H54 (cell line): ENCODE data around the gene STIM1.
"Not testable (repeated sequence)": the region's sequence is repeated elsewhere in the genome, so short reads cannot be mapped to it uniquely, and the experiment has no call there.

Experiments used
- DNase-seq: peaks from one replicate; pipeline ENCODE4 v3.0.0; 2011; ENCODE audit warnings: low spot score, mixed read lengths; ENCODE audit not compliant: insufficient read length
- FAIRE-seq: peaks from 3 replicates; lab custom pipeline; 2011; peaks lifted over from hg19 to GRCh38; lab: Jason Lieb, UNC
- POLR2A ChIP-seq: IDR thresholded peaks from 2 replicates; pipeline ENCODE4 v1.6.1; 2011; ENCODE audit warnings: low read depth, mild to moderate bottlenecking, low read length

Gene STIM1

DNA sequence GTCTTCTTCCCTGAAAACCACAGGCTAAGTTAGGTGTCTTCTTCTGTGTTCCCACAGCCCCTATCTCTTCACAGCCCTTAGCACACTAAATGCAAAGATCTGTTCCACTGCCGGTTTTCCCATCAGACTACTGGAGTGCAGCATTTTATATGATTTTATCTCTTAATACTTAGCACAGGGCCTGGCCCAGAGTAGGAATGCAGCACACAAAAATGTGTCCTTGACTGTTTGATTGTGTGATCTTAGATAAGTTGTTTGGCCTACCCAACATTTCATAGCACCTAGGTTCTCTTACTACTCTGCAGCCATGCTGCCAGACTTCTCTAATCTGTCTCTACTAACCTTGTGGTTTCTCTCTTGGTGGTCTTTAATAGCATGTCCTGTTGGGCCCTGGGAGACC, 185.0 kb downstream of the STIM1 start:
- FAIRE-seq (no peak), DNase-seq (no peak)
- no peak for TF ChIP-seq POLR2A

DNA sequence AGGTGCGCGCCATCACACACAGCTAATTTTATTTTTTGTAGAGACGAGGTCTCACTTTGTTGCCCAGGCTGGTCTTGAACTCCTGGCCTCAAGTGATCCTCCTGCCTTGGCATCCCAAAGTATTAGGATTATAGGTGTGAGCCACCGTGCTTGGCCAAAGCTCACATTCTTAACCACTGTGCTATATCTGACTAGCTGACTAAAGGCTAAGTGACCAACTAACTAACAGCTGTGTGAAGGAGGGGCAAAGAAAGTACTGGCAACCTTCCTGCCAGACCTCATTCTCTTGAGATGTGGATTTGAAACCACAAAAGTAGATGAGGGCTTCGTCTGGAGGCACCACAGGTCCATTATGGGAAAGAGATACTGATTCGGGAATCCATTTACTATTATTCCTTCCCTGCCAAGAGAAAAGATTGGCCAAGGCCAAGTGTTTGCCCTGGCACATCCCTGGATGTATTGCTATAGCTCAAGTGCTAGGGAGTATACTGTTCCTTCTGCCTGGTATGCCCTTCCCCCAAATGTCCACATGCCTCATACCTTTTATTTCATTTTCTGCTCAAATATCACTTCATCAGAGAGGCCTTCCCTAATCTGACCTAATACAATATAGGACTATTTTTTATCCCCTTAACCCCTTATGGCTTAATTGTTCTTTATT, 186.4 kb downstream of the STIM1 start:
- DNase-seq (no peak), FAIRE-seq (no peak)
- TF ChIP-seq POLR2A, result no peak

GRCh38 chr11:4044976-4045646, 189.6 kb downstream of the STIM1 start:
- TF ChIP-seq POLR2A, result no peak
- FAIRE-seq (no peak), DNase-seq (no peak)

GRCh38 chr11:4048340-4048739, 192.9 kb downstream of the STIM1 start:
- DNase-seq (no peak), FAIRE-seq (no peak)
- no peak for TF ChIP-seq POLR2A

DNA sequence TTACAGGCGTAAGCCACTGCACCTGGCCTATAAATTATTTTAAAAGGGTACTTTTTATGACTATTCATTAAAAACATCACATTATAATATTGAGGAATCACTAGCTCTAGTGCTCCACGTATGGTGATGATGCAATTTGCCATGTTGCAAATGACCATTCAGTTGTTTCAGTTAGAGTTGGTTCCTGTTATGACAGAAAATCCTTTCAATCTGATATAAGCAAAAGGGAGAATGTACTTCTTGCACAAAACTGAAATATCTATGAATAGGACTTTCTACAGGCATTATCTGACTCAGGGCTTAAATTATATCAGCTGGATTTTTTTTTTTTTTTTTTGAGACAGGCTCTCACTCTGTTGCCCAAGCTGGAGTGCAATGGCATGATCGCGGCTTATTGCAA, 193.5 kb downstream of the STIM1 start:
- no peak for DNase-seq
- no peak for TF ChIP-seq POLR2A
- FAIRE-seq, result no peak

GRCh38 chr11:4050138-4050537, 194.7 kb downstream of the STIM1 start:
- FAIRE-seq, result no peak
- TF ChIP-seq POLR2A, result no peak
- DNase-seq, result no peak

GRCh38 chr11:4053200-4053599, 197.7 kb downstream of the STIM1 start:
- not testable (repeated sequence) for FAIRE-seq, DNase-seq

GRCh38 chr11:4054643-4055042, 199.2 kb downstream of the STIM1 start:
- FAIRE-seq, result no peak
- no peak for TF ChIP-seq POLR2A
- DNase-seq, result no peak

DNA sequence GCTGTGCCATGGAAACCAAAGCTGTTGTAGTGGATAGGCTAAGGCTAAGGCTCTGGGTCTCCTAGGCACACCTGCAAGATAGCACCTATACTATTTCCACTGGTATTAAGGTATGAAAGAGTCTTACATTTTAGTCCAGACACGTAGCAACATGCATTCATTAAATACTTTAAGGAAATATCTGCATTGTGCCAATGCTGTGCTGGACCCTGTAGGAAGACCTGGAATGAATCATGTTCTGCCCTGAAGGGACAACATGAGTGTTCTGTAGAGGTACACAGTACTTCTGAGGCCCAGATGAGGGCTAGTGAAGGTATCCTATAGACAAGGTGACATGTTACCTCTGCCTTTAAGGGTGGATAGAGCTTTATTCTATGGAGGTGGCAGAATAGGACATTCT, 204.0 kb downstream of the STIM1 start:
- FAIRE-seq (no peak), DNase-seq (no peak)
- TF ChIP-seq POLR2A, result no peak

GRCh38 chr11:4060182-4060923, 204.9 kb downstream of the STIM1 start:
- DNase-seq (no peak), FAIRE-seq (no peak)
- TF ChIP-seq POLR2A, result no peak

DNA sequence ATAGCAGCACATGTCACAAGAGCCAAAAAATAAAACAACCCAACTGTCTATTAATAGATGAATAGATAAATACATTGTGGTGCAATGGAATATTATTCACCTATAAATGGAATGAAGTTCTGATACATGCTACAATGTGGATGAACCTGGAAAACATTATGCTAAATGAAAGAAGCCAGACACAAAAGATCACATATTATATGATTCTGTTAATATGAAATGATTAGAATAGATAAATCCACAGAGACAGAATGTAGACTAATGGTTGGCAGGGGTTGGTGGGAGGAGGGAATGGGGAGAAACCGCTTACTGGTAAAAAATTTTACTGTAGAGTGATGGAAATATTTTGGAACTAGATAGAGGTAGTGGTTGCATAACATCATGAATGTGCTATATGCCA, 206.2 kb downstream of the STIM1 start:
- FAIRE-seq, result no peak
- DNase-seq, result no peak
- no peak for TF ChIP-seq POLR2A

GRCh38 chr11:4063348-4063747, 207.9 kb downstream of the STIM1 start:
- no peak for FAIRE-seq
- DNase-seq, result no peak
- no peak for TF ChIP-seq POLR2A

- no peak for TF ChIP-seq POLR2A
- no peak for DNase-seq
- no peak for FAIRE-seq
Observed at GRCh38 chr11:4064278-4064955, 209.0 kb downstream of the STIM1 start.

GRCh38 chr11:4065086-4065485, 209.6 kb downstream of the STIM1 start:
- FAIRE-seq, result no peak
- TF ChIP-seq POLR2A, result no peak
- DNase-seq, result no peak
